Measurements from ENCODE around the gene PLEKHM3.

Gene PLEKHM3

GRCh38 chr2:207955456-207955855, 69.9 kb downstream of the PLEKHM3 start (continued):
- TF ChIP-seq TSHZ1 (tag by site-specific recombination; IDR thresholded peaks at IDR 0.05; ENCODE audit: borderline replicate concordance): no peak
- no peak for TF ChIP-seq SP2 (tag by site-specific recombination; IDR thresholded peaks at IDR 0.05)
- TF ChIP-seq ZNF23 (tag by site-specific recombination; IDR thresholded peaks at IDR 0.05; ENCODE audit: borderline replicate concordance): no peak
- TF ChIP-seq ZNF350 (tag by site-specific recombination; IDR thresholded peaks at IDR 0.05): no peak
- no peak for TF ChIP-seq ZNF138 (tag by site-specific recombination; IDR thresholded peaks at IDR 0.05; ENCODE audit: borderline replicate concordance)
- TF ChIP-seq, protein P1, sequence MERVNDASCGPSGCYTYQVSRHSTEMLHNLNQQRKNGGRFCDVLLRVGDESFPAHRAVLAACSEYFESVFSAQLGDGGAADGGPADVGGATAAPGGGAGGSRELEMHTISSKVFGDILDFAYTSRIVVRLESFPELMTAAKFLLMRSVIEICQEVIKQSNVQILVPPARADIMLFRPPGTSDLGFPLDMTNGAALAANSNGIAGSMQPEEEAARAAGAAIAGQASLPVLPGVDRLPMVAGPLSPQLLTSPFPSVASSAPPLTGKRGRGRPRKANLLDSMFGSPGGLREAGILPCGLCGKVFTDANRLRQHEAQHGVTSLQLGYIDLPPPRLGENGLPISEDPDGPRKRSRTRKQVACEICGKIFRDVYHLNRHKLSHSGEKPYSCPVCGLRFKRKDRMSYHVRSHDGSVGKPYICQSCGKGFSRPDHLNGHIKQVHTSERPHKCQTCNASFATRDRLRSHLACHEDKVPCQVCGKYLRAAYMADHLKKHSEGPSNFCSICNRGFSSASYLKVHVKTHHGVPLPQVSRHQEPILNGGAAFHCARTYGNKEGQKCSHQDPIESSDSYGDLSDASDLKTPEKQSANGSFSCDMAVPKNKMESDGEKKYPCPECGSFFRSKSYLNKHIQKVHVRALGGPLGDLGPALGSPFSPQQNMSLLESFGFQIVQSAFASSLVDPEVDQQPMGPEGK (tag by site-specific recombination; IDR thresholded peaks at IDR 0.05): no peak
- TF ChIP-seq ZNF239 (tag by site-specific recombination; IDR thresholded peaks at IDR 0.05): no peak
- no peak for TF ChIP-seq WT1 (tag by site-specific recombination; IDR thresholded peaks at IDR 0.05)
- no peak for TF ChIP-seq HIC1 (tag by site-specific recombination; IDR thresholded peaks at IDR 0.05)

- TF ChIP-seq, protein P2, sequence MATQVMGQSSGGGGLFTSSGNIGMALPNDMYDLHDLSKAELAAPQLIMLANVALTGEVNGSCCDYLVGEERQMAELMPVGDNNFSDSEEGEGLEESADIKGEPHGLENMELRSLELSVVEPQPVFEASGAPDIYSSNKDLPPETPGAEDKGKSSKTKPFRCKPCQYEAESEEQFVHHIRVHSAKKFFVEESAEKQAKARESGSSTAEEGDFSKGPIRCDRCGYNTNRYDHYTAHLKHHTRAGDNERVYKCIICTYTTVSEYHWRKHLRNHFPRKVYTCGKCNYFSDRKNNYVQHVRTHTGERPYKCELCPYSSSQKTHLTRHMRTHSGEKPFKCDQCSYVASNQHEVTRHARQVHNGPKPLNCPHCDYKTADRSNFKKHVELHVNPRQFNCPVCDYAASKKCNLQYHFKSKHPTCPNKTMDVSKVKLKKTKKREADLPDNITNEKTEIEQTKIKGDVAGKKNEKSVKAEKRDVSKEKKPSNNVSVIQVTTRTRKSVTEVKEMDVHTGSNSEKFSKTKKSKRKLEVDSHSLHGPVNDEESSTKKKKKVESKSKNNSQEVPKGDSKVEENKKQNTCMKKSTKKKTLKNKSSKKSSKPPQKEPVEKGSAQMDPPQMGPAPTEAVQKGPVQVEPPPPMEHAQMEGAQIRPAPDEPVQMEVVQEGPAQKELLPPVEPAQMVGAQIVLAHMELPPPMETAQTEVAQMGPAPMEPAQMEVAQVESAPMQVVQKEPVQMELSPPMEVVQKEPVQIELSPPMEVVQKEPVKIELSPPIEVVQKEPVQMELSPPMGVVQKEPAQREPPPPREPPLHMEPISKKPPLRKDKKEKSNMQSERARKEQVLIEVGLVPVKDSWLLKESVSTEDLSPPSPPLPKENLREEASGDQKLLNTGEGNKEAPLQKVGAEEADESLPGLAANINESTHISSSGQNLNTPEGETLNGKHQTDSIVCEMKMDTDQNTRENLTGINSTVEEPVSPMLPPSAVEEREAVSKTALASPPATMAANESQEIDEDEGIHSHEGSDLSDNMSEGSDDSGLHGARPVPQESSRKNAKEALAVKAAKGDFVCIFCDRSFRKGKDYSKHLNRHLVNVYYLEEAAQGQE (tag by site-specific recombination; IDR thresholded peaks at IDR 0.05): no peak
- TF ChIP-seq, protein P3, sequence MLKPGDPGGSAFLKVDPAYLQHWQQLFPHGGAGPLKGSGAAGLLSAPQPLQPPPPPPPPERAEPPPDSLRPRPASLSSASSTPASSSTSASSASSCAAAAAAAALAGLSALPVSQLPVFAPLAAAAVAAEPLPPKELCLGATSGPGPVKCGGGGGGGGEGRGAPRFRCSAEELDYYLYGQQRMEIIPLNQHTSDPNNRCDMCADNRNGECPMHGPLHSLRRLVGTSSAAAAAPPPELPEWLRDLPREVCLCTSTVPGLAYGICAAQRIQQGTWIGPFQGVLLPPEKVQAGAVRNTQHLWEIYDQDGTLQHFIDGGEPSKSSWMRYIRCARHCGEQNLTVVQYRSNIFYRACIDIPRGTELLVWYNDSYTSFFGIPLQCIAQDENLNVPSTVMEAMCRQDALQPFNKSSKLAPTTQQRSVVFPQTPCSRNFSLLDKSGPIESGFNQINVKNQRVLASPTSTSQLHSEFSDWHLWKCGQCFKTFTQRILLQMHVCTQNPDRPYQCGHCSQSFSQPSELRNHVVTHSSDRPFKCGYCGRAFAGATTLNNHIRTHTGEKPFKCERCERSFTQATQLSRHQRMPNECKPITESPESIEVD (tag by site-specific recombination; IDR thresholded peaks at IDR 0.05): 0 out of 2 replicates have a peak, but pooled peaks have one; percentile 15
- TF ChIP-seq ZNF48 (tag by site-specific recombination; IDR thresholded peaks at IDR 0.05) (no peak), PRDM4 (tag by site-specific recombination; IDR thresholded peaks at IDR 0.05) (no peak)
- TF ChIP-seq, protein P4, sequence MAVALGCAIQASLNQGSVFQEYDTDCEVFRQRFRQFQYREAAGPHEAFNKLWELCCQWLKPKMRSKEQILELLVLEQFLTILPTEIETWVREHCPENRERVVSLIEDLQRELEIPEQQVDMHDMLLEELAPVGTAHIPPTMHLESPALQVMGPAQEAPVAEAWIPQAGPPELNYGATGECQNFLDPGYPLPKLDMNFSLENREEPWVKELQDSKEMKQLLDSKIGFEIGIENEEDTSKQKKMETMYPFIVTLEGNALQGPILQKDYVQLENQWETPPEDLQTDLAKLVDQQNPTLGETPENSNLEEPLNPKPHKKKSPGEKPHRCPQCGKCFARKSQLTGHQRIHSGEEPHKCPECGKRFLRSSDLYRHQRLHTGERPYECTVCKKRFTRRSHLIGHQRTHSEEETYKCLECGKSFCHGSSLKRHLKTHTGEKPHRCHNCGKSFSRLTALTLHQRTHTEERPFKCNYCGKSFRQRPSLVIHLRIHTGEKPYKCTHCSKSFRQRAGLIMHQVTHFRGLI (tag by site-specific recombination; IDR thresholded peaks at IDR 0.05): no peak
- Histone ChIP-seq H3K9me3 (ENCODE audit: control insufficient read depth, insufficient read depth, low read depth, low read length) (no peaks in the 10 kb centered on the region), H3K36me3 (ENCODE audit: control insufficient read depth in 2 of 2, insufficient read depth in 1 of 2, low read length in 2 of 2) (no peaks in the 10 kb centered on the region), H3K4me3 (ENCODE audit: low read depth, low read length) (no peak overlapping the region), H3K4me1 (ENCODE audit: control insufficient read depth, insufficient read depth, low read length) (peaks cover 3% of the 10 kb centered on the region), H3K27ac (ENCODE audit: extremely low read depth, low read depth, low read length) (no peak overlapping the region)
- ChIA-PET CTCF (interaction anchor here (0.7 to 1.7 kb wide), 2 partner anchors 74 to 87 kb away, joined by 3 to 7 read pairs; no protein-coding TSS in a partner anchor), POLR2A (interaction anchor here (1.0 kb wide), 1 partner anchor 424 kb away, joined by 3 read pairs; the partner anchor contains the start of gene CREB1)
Observed at GRCh38 chr2:207953354-207953753, 72.0 kb downstream of the PLEKHM3 start.
